DMS153 treated with DMSO at 0.1 percent for 48 hours (cell line): Measurements from ENCODE around the gene FAM171A2.
A peak's percentile ranks its signal among the peaks of the same experiment; 100 is the strongest.
"Not testable (repeated sequence)": the region's sequence is repeated elsewhere in the genome, so short reads cannot be mapped to it uniquely, and the experiment has no call there.

Experiments
- DNase-seq: peaks from one replicate; lab custom pipeline; 2025; ENCODE audit not compliant: unreplicated experiment; lab: John Stamatoyannopoulos, UW

FAM171A2 gene

DNA sequence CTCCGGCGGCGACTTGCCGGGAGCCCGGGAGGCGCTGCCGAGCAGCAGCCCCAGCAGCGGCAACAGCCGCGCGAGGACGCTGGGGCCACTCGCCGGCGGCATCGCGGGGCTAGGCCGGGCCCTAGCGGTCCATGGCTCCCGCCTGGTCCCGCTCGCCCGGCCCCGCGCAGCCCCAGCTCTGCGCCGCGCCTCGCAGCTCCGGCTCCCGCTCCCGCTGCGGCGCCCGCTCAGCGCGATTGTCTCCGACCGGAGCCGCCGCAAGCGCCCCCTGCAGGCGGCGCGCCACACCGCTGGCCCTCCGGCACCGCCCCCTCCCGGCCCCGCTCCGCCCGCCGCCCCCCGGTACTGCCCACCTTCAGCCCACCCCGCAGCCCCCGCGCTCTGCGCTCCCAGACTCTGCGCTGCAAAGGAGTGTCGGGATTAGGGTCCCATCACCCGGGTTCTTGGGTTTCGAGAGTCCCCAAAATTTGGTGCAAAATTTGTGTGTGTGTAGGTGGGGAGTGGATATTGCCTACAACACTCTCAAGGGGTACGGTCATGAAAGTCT, at the start of gene FAM171A2:
TSS of gene FAM171A2 (minus strand) at position 241 of the 547 bp plus-strand sequence. CDS start at position 102, 139 bp downstream.
- DNase-seq: peak; percentile 19

- DNase-seq: no peak
Observed at GRCh38 chr17:44409309-44410028, 45.8 kb upstream of the FAM171A2 start.

DNA sequence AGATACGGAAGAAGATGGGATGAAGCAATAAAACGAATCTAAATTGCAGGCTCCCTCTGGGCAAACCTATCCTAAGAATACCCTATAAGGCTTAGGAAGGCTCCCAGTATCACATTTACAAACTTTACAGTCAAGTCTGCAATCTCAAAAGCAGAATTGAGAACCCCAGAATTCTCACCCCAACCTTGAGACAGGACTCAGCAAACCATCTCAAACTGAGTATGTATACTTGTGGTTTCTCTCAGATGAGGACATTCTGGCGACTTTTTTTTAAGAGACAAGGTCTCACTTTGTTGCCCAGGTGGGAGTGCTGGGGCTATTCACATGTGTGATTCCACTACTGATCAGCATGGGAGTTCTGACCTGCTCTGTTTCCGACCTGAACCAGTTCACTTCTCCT, 45.1 kb upstream of the FAM171A2 start:
- DNase-seq: no peak

GRCh38 chr17:44402564-44403172, 39.0 kb upstream of the FAM171A2 start:
- no peak for DNase-seq

DNA sequence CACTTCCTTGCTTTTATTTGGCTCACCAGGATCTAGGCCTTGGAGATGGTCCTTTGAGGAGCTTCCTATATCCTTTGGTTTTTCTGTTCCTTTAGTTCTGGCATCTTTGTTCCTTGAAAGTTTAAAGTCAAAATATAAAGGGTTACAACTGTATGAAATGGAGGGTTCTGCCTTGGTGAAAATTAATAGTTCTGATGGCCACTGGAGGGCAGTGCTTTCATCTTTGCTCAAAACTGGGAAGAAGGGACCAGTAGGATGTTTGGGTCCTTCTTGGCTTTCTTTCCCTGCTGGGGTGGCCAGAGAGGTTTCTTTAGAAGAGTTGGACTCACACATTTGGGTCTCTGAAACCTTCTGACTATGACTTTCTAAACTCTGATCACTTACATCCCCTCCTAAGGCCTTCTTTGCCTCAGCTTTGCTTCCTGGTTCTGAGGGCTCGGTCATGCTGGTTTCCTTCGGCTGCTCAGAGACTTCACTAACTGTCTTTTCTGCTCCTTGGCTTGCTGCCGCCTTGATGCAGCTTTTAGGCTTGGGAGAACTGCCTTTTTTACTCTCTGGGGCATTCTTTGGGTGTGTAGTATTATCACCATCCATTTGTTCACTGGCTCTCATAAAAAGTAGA, 36.7 kb upstream of the FAM171A2 start:
- no peak for DNase-seq

DNA sequence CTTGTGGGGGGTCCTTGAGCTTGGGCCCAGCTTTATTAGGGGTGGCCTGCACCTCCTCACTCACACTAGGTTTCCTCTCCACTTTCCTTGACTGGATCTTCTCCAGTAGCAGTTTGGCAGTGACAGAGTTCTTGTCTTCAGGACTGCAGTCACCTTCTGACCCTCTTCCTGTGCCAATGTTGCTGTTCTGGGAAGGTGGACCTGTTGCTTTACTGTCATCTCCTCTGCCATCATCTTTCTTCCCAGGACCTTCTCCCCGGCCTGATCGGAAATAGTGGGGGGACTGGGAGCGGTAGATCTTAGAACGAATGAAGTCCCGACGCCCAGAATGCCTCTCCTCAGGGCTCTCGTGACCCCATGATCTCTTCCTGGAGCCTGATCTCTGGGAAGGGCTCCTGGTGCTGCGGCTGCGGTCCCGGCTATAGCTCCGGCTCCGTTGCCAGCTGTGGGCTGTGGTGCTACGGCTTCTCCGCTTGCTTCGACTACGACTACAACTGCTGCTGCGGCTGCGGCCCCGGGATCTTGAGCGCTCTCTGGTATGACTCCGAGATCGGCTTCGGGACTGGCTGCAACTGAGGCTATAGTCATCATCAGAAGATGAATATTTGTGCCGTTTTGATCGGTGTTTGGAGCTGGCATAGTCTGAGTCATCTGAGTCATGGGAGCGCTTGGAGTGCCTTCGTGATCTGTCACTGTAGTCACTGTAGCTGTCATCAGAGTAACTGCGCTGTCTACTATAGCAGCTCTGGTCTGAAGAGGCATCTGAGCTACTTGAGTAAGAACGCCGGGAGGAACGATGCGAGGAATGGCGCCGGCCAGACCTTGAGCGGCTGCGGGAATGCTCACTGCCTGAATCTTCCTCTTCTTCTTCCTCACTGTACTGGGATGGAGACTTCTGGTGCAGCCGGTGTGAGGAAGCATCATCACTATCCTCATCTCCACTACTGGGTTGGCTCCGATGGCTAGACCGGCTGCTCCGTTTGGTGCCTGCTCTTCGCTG, 35.3 kb upstream of the FAM171A2 start:
- no peak for DNase-seq

DNA sequence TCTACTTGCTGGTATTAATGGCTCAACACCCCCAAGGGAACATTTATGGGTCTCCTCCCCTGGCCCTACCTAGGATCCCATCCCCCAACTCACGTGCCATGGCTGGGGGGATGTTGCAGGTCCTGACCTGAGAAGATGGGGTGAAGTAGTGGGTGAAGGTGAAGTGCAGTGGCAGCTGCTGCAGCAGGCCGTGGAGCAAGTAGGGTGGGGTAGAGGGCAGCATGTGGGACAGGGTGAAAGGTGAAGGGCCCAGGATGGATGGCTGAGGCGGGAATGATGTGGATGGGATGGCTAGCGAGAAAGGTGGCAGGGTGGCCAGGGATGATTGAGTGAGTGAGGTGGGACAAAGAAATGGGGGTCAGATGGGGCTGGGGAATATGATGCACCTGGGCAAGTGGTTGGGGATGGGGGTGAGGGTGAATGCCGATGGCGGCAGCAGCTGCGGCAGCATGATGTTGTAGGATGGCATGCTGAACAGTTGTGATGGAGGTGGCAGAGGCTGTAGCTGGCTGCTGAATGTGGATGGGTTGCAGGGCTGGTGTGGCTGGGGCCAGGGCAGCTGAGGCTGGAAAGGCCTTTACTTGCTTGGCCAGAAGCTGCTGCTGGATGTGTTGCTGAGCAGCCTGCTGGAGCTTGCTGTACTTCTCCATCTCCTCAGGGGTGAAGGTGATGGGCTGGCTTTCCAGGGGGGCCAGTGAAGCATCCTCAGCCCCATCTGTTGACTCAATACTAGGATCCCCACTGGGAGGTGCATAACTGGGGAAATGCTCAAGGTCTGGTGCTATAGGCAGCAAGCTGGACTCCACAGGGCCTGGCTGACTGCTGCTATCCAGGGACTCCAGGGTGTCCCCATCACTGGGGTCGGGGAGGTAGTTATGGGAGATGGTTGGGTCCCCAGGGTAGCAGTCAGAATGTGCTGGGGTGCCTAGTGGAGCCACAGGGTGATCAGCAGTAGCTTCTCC, 34.1 kb upstream of the FAM171A2 start:
- no peak for DNase-seq

- DNase-seq: no peak
Observed at GRCh38 chr17:44396946-44397345, 33.3 kb upstream of the FAM171A2 start.

DNA sequence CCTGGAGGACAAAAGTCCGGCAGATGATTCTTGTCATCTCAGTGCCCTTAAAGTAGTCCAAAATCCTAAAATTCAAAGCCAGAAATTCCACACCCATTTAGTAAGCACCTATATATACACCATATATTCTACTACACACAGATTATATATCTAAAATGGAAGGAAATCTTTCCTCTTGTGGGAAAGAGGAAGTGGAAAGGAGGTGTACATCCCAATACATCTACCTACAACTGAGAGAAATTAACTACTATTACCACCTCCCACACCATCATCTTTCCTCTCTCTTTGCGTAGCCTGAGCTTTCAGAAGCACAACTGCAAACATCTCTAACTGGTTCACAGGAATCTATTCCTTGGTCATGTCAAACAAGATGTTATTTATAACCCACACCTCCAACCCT, 31.2 kb upstream of the FAM171A2 start:
- DNase-seq: no peak

GRCh38 chr17:44394112-44394511, 30.5 kb upstream of the FAM171A2 start:
- DNase-seq: not testable (repeated sequence)

- DNase-seq: no peak
Observed at GRCh38 chr17:44390250-44390870, 26.7 kb upstream of the FAM171A2 start.

GRCh38 chr17:44389723-44390202, 26.1 kb upstream of the FAM171A2 start:
- DNase-seq: no peak

- no peak for DNase-seq
Observed at GRCh38 chr17:44389281-44389680, 25.6 kb upstream of the FAM171A2 start, which contains the start of gene ITGA2B. ITGA2B (minus strand) TSS chr17:44389649; CDS start chr17:44389473, 176 bp downstream.

DNA sequence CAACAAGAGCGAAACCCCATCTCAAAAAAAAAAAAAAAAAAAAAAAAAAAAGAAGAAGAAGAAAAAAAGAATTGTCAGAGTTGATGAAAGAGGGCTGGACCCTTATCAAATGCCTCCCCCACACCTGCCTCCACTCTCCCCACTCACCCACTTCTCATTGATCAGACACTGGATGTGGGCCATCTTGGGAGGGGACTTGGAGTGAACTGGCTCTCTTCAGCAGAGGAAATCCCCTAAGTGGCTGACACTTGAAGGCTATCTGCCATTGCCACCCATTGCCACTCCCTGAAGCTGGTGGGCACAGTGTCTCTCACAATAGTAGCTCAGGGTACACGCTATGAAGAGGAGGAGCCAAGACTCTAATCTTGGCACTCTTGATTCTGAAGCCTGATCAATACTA, 24.2 kb upstream of the FAM171A2 start:
- no peak for DNase-seq

DNA sequence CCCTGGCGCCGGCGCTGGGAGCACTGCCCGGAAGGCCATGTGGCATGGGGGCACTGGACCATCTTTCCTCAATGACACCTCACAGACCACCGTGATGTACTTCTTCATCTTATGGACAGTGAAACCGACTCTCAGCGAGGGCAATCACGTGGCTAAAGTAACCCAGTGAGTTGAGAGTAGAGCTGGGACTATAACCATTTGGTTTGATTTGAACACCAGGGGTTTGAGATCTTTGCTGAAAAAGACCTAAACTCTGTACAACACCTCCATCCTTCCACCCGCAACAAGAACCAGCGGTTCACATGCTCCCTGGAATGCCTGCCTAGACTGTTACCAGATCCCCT, 22.5 kb upstream of the FAM171A2 start:
- no peak for DNase-seq

DNA sequence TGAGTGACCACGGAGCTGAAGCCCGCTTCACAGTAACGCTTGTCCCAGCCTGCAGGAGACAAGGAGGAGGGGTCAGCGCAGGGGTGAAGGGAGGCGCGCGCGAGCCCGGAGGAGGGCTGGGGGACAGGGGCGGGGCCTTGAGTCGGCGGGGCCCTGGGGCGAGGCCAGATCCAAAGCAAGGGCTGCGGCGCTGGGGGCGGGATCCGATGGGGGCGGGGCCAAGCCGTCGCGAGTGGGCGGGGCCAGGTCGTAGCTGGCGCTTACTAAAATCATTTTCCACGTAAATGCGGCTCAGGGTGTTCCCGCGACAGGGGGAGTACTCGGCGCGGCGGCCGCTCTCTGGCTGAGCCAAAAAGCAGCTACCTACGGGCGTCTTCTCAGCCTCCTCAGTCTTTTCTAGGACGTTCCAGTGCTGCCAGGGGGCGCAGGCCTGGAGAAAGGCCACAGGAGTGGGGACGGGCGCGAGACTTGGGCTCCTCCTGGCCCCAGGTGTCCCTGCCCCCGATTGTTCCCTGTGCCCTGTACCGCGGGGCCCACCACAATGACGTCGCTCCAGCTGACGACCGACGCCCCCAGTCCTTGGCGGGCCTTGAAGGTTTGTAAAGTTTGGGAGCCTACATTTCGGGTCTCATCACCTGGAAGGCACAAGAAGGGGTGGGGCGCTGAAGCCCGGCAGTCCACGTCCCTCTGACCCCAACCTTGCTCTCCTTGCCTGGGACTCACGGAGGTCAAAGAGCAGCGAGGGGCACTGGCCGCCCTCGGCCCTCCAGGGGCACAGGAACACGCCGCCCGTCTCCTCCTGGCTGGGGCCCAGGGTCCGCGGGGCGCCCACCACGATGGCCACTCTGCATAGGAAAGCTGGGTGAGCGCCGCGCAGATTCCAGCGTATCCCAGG, 21.9 kb upstream of the FAM171A2 start:
- DNase-seq: peak; percentile 36

DNA sequence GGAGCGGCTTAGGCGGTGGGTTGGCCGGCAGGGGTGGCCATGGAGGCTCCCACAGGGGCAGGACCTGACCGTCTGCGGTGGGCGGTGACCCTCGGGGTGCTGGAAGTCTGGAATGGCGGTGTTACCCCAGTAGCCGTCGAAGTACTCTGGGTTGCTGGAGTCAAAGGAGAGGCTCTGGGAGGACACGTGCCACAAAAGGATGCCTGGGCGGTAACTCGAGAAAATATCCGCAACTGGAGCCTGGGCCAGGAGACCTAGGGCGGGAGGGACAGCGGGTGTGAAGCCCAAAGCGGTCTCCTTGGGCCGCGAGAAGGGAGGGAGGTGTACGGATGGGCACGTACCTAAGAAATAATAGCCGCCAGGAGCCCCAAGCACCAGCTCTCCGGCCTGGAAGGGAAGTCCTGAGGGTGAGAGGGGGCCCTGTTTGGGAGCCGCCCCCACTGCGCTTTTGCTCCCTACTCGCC, 21.2 kb upstream of the FAM171A2 start:
- DNase-seq: no peak

DNA sequence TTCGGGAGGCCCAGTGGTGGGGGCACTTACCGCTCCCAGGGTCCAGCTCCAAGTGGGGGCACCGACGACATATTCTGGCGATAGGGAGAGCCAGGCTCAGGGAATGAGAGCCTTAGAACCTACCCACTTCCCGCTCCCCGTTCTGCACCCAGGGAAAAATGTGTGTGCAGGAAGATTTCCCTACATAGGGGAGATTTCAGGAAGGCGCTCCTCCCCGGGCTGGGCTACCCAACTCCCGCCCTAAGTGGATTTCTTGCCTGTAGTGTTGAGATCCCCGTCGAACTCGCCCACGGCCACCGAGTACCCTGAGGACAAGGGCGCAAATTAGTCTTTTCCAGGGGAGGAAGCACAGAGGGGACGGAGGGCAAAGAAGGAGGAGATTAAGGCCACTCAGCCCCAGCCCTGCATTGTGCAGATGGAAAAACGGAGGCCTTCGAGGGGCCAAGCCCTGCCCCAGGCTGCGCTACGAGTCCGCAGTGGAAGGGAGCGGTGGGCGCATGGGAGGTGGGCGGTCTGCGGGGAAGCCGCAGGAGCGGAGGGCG, 20.7 kb upstream of the FAM171A2 start:
- DNase-seq: no peak
